Fibroblast of lung (primary cell): ENCODE measurements around the gene CPM. TPM values are rescaled to one million over a fixed set of nuclear protein-coding genes. Genes with fewer than 3 reads are reported as not detected.

Experiments
- DNase-seq, 2 donors: peaks; one replicate each; pipeline versions ENCODE4 v3.0.0 to v3.0.0-alpha.2; 2010; ENCODE audit warnings: low read depth in 2 of 2
- H2AFZ ChIP-seq: 2 replicates; pipeline ENCODE4 v1.5.1; 2012; ENCODE audit warnings: low read length, control low read depth, inconsistent platforms
- H3K27ac ChIP-seq: 2 replicates; pipeline ENCODE4 v1.5.1; 2011; ENCODE audit warnings: low read length, control low read depth; ENCODE audit not compliant: insufficient read depth
- H3K27me3 ChIP-seq: 2 replicates; pipeline ENCODE4 v1.5.1; 2011; ENCODE audit warnings: mild to moderate bottlenecking, low read length; ENCODE audit not compliant: control insufficient read depth, insufficient read depth
- H3K36me3 ChIP-seq: 2 replicates; pipeline ENCODE4 v1.5.1; 2011; ENCODE audit warnings: low read length; ENCODE audit not compliant: control insufficient read depth, insufficient read depth
- H3K4me1 ChIP-seq: 2 replicates; pipeline ENCODE4 v1.5.1; 2011; ENCODE audit warnings: low read length; ENCODE audit not compliant: control insufficient read depth, insufficient read depth; ENCODE audit errors: extremely low read depth
- H3K4me2 ChIP-seq: 2 replicates; pipeline ENCODE4 v1.5.1; 2011; ENCODE audit warnings: low read length, control low read depth; ENCODE audit not compliant: insufficient read depth; ENCODE audit errors: extremely low read depth
- H3K4me3 ChIP-seq, 4 experiments: fragments of 200-600 bp in 1 of 4; sonication (generic) in 1 of 4; replicated peaks in 1 of 4; 2 replicates each; pipeline ENCODE4 v1.5.1; 2011 to 2016; ENCODE audit warnings: low read length in 4 of 4, low read depth in 3 of 4, mild to moderate bottlenecking in 3 of 4, control low read depth in 2 of 4, inconsistent platforms in 1 of 4, mixed read lengths in 1 of 4; ENCODE audit not compliant: insufficient read depth in 1 of 4; ENCODE audit errors: control extremely low read depth in 1 of 4
- H3K79me2 ChIP-seq: 2 replicates; pipeline ENCODE4 v1.5.1; 2012; ENCODE audit warnings: mild to moderate bottlenecking, low read length, inconsistent platforms; ENCODE audit not compliant: control insufficient read depth, insufficient read depth
- H3K9ac ChIP-seq: 2 replicates; pipeline ENCODE4 v1.5.1; 2011; ENCODE audit warnings: mild to moderate bottlenecking, low read length, control low read depth; ENCODE audit not compliant: insufficient read depth
- H3K9me3 ChIP-seq: 2 replicates; pipeline ENCODE4 v1.5.1; 2012; ENCODE audit warnings: low read depth, low read length; ENCODE audit not compliant: control insufficient read depth, insufficient read depth
- H4K20me1 ChIP-seq: 2 replicates; pipeline ENCODE4 v1.5.1; 2011; ENCODE audit warnings: low read length; ENCODE audit not compliant: control insufficient read depth, insufficient read depth; ENCODE audit errors: extremely low read depth
- EZH2 ChIP-seq: IDR thresholded peaks from 2 replicates; pipeline ENCODE4 v1.5.1; 2012; ENCODE audit warnings: low read length, control low read depth, mild to moderate bottlenecking; ENCODE audit errors: missing control alignments
- polyA plus RNA-seq, 2 donors: library from polyadenylated mRNA; depleted of rRNA in 1 of 2; stranded (reverse) in 1 of 2; unstranded in 1 of 2; fragments of >200 nt; gene quantifications; 2 replicates each; pipeline ENCODE4 v1.2.1, GENCODE V29; 2011 to 2012; ENCODE audit warnings: missing spikeins in 1 of 2
- total RNA-seq: library from RNA; depleted of rRNA; stranded (reverse); fragments of >200 nt; gene quantifications from 2 replicates; pipeline ENCODE4 v1.2.1, GENCODE V29; 2014
- TF ChIP-seq, protein P1 (sequence below), 2 donors: IDR thresholded peaks in 1 of 2; conservative IDR thresholded peaks in 1 of 2; 1 replicate in 1 of 2; 2 replicates in 1 of 2; pipeline ENCODE4 v1.5.1; 2011 to 2012; ENCODE audit warnings: low read length in 2 of 2, control low read depth in 1 of 2, inconsistent platforms in 1 of 2, low read depth in 1 of 2, mild to moderate bottlenecking in 1 of 2

Gene CPM
- total and polyA plus RNA-seq, 2 donors (not counting 1 experiment from before 2014, with no cell fraction given): 5.3 to 23.5 TPM

DNA sequence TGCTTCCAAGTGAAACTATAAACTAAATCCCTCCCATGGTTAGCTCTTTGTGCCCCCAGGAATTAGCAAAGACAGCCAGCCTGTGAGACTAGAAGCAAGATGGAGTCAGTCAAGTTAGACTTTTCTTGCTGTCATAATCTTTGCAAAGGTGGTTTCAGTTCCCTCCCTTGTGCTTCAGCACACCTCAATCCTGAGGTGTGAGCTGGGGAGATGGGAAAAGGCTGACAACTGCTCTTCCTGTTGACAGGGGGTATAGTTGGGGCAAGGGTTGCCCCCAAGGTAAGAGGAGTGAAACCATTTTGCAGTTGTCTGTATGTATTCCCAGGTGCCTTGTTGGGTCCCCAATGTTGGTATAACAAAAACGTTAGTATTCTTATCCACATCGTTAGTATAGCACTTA, 12.3 kb upstream of the CPM start:
- no peaks in the 10 kb centered on the region for H3K27me3 ChIP-seq
- no peak overlapping the region for H2AFZ ChIP-seq
- H3K79me2 ChIP-seq: no peaks in the 10 kb centered on the region
- H3K27ac ChIP-seq: no peak overlapping the region
- H4K20me1 ChIP-seq: no peaks in the 10 kb centered on the region
- no peak overlapping the region for H3K4me3 ChIP-seq
- no peaks in the 10 kb centered on the region for H3K36me3 ChIP-seq
- no peak overlapping the region for H3K9ac ChIP-seq
- no peak for TF ChIP-seq EZH2
- TF ChIP-seq, protein P1, sequence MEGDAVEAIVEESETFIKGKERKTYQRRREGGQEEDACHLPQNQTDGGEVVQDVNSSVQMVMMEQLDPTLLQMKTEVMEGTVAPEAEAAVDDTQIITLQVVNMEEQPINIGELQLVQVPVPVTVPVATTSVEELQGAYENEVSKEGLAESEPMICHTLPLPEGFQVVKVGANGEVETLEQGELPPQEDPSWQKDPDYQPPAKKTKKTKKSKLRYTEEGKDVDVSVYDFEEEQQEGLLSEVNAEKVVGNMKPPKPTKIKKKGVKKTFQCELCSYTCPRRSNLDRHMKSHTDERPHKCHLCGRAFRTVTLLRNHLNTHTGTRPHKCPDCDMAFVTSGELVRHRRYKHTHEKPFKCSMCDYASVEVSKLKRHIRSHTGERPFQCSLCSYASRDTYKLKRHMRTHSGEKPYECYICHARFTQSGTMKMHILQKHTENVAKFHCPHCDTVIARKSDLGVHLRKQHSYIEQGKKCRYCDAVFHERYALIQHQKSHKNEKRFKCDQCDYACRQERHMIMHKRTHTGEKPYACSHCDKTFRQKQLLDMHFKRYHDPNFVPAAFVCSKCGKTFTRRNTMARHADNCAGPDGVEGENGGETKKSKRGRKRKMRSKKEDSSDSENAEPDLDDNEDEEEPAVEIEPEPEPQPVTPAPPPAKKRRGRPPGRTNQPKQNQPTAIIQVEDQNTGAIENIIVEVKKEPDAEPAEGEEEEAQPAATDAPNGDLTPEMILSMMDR (conservative IDR thresholded peaks at IDR 0.05 in 1 of 2, IDR thresholded peaks at IDR 0.05 in 1 of 2; ENCODE audit: low read depth in 1 of 2, low read length in 2 of 2): no peak
- H3K4me1 ChIP-seq: no peaks in the 10 kb centered on the region
- no peaks in the 10 kb centered on the region for H3K9me3 ChIP-seq
- H3K4me2 ChIP-seq: no peak overlapping the region
- no peak for DNase-seq

DNA sequence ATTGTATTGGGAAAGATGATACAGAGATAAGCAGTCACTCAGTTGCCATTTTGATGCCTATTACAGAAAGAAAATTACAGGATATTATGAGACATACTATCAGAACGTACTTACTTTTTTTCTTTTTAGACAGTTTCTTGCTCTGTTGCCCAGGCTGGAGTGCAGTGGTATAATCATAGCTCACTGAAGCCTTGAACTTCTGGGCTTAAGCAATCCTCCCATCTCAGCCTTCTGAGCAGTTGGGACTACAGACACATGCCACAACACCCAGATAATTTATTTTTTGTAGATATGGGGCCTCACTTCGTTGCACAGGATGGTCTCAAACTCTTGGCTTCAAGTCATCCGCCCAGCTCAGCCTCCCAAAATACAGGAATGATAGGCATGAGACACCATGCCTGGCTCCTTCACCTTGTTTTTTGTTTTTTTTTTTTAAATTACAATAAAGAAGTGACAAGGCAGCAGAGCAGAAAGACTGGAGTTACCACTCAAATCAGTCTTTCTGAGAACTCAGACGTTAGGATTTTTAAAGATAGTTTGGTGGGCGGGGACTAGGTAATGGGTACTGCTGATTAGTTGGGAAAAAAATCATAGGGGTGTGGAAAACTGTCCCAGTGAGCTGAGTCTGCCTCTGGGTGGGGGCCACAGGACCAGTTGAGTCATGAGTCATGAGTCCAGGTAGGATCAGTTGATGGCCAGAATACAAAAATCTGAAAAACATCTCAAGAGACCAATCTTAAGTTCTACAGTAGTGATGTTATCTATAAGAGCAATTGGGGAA, 11.5 kb upstream of the CPM start:
- H3K9me3 ChIP-seq: no peaks in the 10 kb centered on the region
- H3K4me1 ChIP-seq: no peaks in the 10 kb centered on the region
- no peak overlapping the region for H3K9ac ChIP-seq
- TF ChIP-seq, protein P1 (conservative IDR thresholded peaks at IDR 0.05 in 1 of 2, IDR thresholded peaks at IDR 0.05 in 1 of 2; ENCODE audit: low read depth in 1 of 2, low read length in 2 of 2): no peak
- TF ChIP-seq EZH2: no peak
- no peaks in the 10 kb centered on the region for H4K20me1 ChIP-seq
- no peak overlapping the region for H3K27ac ChIP-seq
- H3K36me3 ChIP-seq: no peaks in the 10 kb centered on the region
- DNase-seq: no peak
- H3K79me2 ChIP-seq: no peaks in the 10 kb centered on the region
- no peak overlapping the region for H3K4me2 ChIP-seq
- H3K4me3 ChIP-seq: no peak overlapping the region
- H3K27me3 ChIP-seq: no peaks in the 10 kb centered on the region
- no peak overlapping the region for H2AFZ ChIP-seq

DNA sequence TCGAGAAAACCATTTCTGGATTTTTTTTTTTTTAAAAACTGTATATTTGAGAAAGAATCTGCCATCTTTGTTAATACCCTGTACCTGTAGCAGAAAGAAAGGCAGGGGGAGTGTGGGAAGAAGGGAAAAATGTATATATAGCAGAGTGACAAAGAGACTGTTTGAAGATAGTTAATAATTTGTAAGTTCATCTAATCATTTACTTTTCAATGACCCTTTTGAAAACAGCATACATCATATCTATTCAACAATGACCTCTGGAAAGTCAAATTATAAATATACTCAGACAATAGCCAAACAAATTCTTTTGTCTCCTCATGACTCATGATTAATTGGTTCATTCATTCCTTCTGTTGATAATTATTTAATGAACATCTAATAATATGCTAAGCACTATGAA, 10.9 kb upstream of the CPM start:
- Histone ChIP-seq H4K20me1 (no peaks in the 10 kb centered on the region), H3K79me2 (no peaks in the 10 kb centered on the region), H3K36me3 (no peaks in the 10 kb centered on the region), H3K27ac (no peak overlapping the region), H3K4me2 (no peak overlapping the region), H3K9me3 (no peaks in the 10 kb centered on the region), H2AFZ (no peak overlapping the region), H3K4me1 (no peaks in the 10 kb centered on the region), H3K4me3 (no peak overlapping the region), H3K27me3 (no peaks in the 10 kb centered on the region), H3K9ac (no peak overlapping the region)
- no peak for DNase-seq
- TF ChIP-seq, protein P1 (conservative IDR thresholded peaks at IDR 0.05 in 1 of 2, IDR thresholded peaks at IDR 0.05 in 1 of 2; ENCODE audit: low read depth in 1 of 2, low read length in 2 of 2): no peak
- no peak for TF ChIP-seq EZH2
